Breast epithelium (tissue), 4 donors: ENCODE results near the gene GRIK4. TPM values are rescaled to one million over a fixed set of nuclear protein-coding genes. Genes with fewer than 3 reads are reported as not detected.

ENCODE experiments used
- DNase-seq, 2 donors: peaks; one replicate each; pipeline ENCODE4 v3.0.0-alpha.2; 2019; ENCODE audit warnings: low spot score in 2 of 2
- H3K27ac ChIP-seq, 2 donors: fragments of 200-600 bp; sonication (generic) in 1 of 2; one replicate each; pipeline ENCODE4 v1.5.1; 2016 to 2019; ENCODE audit warnings: mild to moderate bottlenecking in 1 of 2
- H3K27me3 ChIP-seq, 2 donors: fragments of 200-600 bp; sonication (generic) in 1 of 2; one replicate each; pipeline versions ENCODE4 v1.5.1 to v1.6.0; 2017 to 2019; ENCODE audit warnings: control low read depth in 1 of 2, mild to moderate bottlenecking in 1 of 2
- H3K36me3 ChIP-seq: fragments of 200-600 bp; one replicate; pipeline ENCODE4 v1.5.1; 2019
- H3K4me1 ChIP-seq, 2 donors: fragments of 200-600 bp; sonication (generic); one replicate each; pipeline ENCODE4 v1.5.1; 2016 to 2019; ENCODE audit warnings: control low read depth in 1 of 2
- H3K4me3 ChIP-seq, 3 donors: fragments of 200-600 bp; sonication (generic); 1 replicate in 2 of 3; 2 replicates in 1 of 3; pipeline ENCODE4 v1.5.1; 2016 to 2019; ENCODE audit warnings: mild to moderate bottlenecking in 3 of 3, moderate library complexity in 2 of 3
- H3K9me3 ChIP-seq, 2 donors: fragments of 200-600 bp; sonication (generic) in 1 of 2; one replicate each; pipeline ENCODE4 v1.5.1; 2016 to 2019; ENCODE audit warnings: control low read depth in 1 of 2
- POLR2A ChIP-seq: fragments of 450-650 bp; IDR thresholded peaks from one replicate; pipeline ENCODE4 v1.6.1; 2016; ENCODE audit warnings: antibody characterized with exemption, mild to moderate bottlenecking, moderate library complexity
- POLR2AphosphoS5 ChIP-seq, 3 donors: sonication (generic); formaldehyde crosslinking; IDR thresholded peaks; one replicate each; pipeline ENCODE4 v1.6.1; 2017; ENCODE audit warnings: antibody characterized with exemption in 3 of 3
- intact Hi-C: fragments of 100-400 bp; cut with DNase I; formaldehyde crosslinking; loops from one replicate; pipeline ENCODE4 v1.15.1; 2023; ENCODE audit warnings: low total_unique reads
- total RNA-seq, 3 donors: library from RNA; depleted of rRNA; stranded (reverse); fragments of >200 nt; gene quantifications; one replicate each; pipeline ENCODE4 v1.1.0, GENCODE V29; 2016
- TF ChIP-seq, protein P1 (sequence below), 3 donors: fragments of 450-650 bp; IDR thresholded peaks; one replicate each; pipeline ENCODE4 v1.5.1; 2016 to 2017; ENCODE audit warnings: antibody characterized with exemption in 3 of 3, mild to moderate bottlenecking in 3 of 3, moderate library complexity in 3 of 3

GRIK4 gene
- total RNA-seq, 3 donors from 2014 or later, result 0.29 to 0.66 TPM; not detected in 1

- peaks cover 0 to 7% of the 10 kb centered on the region in 2 donors for H3K27me3 ChIP-seq
- intact Hi-C loops, result no loop called here
- H3K9me3 ChIP-seq, result no peaks in the 10 kb centered on the region
- no peak overlapping the region for H3K4me3 ChIP-seq
- no peaks in the 10 kb centered on the region for H3K36me3 ChIP-seq
- no peaks in the 10 kb centered on the region for H3K4me1 ChIP-seq
- no peak overlapping the region for H3K27ac ChIP-seq
- DNase-seq, result no peak
- TF ChIP-seq POLR2A (no peak), POLR2AphosphoS5 (IDR thresholded peaks at IDR 0.05) (no peak)
- TF ChIP-seq, protein P1, sequence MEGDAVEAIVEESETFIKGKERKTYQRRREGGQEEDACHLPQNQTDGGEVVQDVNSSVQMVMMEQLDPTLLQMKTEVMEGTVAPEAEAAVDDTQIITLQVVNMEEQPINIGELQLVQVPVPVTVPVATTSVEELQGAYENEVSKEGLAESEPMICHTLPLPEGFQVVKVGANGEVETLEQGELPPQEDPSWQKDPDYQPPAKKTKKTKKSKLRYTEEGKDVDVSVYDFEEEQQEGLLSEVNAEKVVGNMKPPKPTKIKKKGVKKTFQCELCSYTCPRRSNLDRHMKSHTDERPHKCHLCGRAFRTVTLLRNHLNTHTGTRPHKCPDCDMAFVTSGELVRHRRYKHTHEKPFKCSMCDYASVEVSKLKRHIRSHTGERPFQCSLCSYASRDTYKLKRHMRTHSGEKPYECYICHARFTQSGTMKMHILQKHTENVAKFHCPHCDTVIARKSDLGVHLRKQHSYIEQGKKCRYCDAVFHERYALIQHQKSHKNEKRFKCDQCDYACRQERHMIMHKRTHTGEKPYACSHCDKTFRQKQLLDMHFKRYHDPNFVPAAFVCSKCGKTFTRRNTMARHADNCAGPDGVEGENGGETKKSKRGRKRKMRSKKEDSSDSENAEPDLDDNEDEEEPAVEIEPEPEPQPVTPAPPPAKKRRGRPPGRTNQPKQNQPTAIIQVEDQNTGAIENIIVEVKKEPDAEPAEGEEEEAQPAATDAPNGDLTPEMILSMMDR (IDR thresholded peaks at IDR 0.05), result no peak
These were observed 156.4 kb downstream of the GRIK4 start for GRCh38 chr11:120667934-120668333.

GRCh38 chr11:120668537-120668936 is 157.0 kb downstream of the GRIK4 start:
- TF ChIP-seq, protein P1 (IDR thresholded peaks at IDR 0.05), result no peak
- no peak for TF ChIP-seq POLR2A
- TF ChIP-seq POLR2AphosphoS5 (IDR thresholded peaks at IDR 0.05), result no peak
- DNase-seq, result no peak
- Histone ChIP-seq H3K9me3 (no peaks in the 10 kb centered on the region), H3K36me3 (no peaks in the 10 kb centered on the region), H3K27ac (no peak overlapping the region), H3K4me1 (no peaks in the 10 kb centered on the region), H3K27me3 (peaks cover 0 to 7% of the 10 kb centered on the region in 2 donors), H3K4me3 (no peak overlapping the region)
- intact Hi-C loops, result no loop called here

GRCh38 chr11:120674542-120674941 is 163.0 kb downstream of the GRIK4 start:
- Histone ChIP-seq H3K4me3 (no peak overlapping the region), H3K27me3 (peaks cover 0 to 3% of the 10 kb centered on the region in 2 donors), H3K9me3 (no peaks in the 10 kb centered on the region), H3K36me3 (no peaks in the 10 kb centered on the region), H3K4me1 (no peaks in the 10 kb centered on the region), H3K27ac (no peak overlapping the region)
- intact Hi-C loops, result no loop called here
- peak in 1 of 2 donors; percentile 22 for DNase-seq
- no peak for TF ChIP-seq POLR2A
- TF ChIP-seq POLR2AphosphoS5 (IDR thresholded peaks at IDR 0.05), result no peak

GRCh38 chr11:120675171-120675570 is 163.6 kb downstream of the GRIK4 start:
- Histone ChIP-seq H3K4me1 (no peaks in the 10 kb centered on the region), H3K27me3 (peaks cover 0 to 3% of the 10 kb centered on the region in 2 donors), H3K9me3 (no peaks in the 10 kb centered on the region), H3K36me3 (no peaks in the 10 kb centered on the region), H3K4me3 (no peak overlapping the region), H3K27ac (no peak overlapping the region)
- no peak for TF ChIP-seq POLR2AphosphoS5 (IDR thresholded peaks at IDR 0.05)
- TF ChIP-seq, protein P1 (IDR thresholded peaks at IDR 0.05), result no peak
- intact Hi-C loops, result no loop called here
- no peak for DNase-seq

DNA sequence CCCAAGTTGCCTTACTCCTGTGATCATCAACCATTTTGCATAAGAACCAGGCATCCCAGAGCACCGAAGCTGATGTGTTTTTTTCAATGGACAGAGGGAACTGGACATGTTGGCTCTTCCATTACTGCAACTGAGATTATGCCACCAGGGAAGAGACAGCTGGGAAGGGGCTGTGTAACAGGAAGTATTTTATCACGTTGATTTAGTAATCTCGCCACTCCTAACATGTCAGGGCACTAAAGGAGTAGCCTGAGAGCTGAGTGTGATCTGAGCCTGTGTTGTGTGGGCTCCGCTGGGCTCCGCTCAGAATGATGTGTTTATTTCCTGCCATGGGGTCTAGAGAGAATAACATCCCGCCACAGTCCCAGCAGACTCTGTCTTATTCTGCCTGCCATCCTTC is 165.4 kb downstream of the GRIK4 start:
- TF ChIP-seq POLR2AphosphoS5 (IDR thresholded peaks at IDR 0.05), result no peak
- TF ChIP-seq POLR2A, result no peak
- TF ChIP-seq, protein P1 (IDR thresholded peaks at IDR 0.05), result no peak
- no peak for DNase-seq
- intact Hi-C loops, result no loop called here

GRCh38 chr11:120680322-120680721 is 168.8 kb downstream of the GRIK4 start:
- no peaks in the 10 kb centered on the region for H3K36me3 ChIP-seq
- intact Hi-C loops, result loop anchor here (10.0 kb wide), 1 partner anchor 166 kb away; the partner anchor contains the start of gene GRIK4
- no peak overlapping the region for H3K27ac ChIP-seq
- H3K27me3 ChIP-seq, result no peaks in the 10 kb centered on the region
- H3K4me3 ChIP-seq, result no peak overlapping the region
- TF ChIP-seq, protein P1 (IDR thresholded peaks at IDR 0.05), result no peak
- no peak for TF ChIP-seq POLR2A
- no peak for TF ChIP-seq POLR2AphosphoS5 (IDR thresholded peaks at IDR 0.05)
- no peak for DNase-seq
- H3K4me1 ChIP-seq, result no peaks in the 10 kb centered on the region
- no peaks in the 10 kb centered on the region for H3K9me3 ChIP-seq

More for the DNA sequence above, 165.4 kb downstream of the GRIK4 start:
- no peaks in the 10 kb centered on the region for H3K4me1 ChIP-seq
- no peaks in the 10 kb centered on the region for H3K36me3 ChIP-seq
- H3K27me3 ChIP-seq, result no peaks in the 10 kb centered on the region
- no peaks in the 10 kb centered on the region for H3K9me3 ChIP-seq
- no peak overlapping the region for H3K4me3 ChIP-seq
- H3K27ac ChIP-seq, result no peak overlapping the region
